HS-27A (cell line): ENCODE data around the gene CARD9.
"Not testable (repeated sequence)": the region's sequence is repeated elsewhere in the genome, so short reads cannot be mapped to it uniquely, and the experiment has no call there.

Experiments
- DNase-seq: peaks from one replicate; pipeline ENCODE4 v3.0.0-alpha.2; 2012; ENCODE audit warnings: low read depth, missing footprints

CARD9 gene

DNA sequence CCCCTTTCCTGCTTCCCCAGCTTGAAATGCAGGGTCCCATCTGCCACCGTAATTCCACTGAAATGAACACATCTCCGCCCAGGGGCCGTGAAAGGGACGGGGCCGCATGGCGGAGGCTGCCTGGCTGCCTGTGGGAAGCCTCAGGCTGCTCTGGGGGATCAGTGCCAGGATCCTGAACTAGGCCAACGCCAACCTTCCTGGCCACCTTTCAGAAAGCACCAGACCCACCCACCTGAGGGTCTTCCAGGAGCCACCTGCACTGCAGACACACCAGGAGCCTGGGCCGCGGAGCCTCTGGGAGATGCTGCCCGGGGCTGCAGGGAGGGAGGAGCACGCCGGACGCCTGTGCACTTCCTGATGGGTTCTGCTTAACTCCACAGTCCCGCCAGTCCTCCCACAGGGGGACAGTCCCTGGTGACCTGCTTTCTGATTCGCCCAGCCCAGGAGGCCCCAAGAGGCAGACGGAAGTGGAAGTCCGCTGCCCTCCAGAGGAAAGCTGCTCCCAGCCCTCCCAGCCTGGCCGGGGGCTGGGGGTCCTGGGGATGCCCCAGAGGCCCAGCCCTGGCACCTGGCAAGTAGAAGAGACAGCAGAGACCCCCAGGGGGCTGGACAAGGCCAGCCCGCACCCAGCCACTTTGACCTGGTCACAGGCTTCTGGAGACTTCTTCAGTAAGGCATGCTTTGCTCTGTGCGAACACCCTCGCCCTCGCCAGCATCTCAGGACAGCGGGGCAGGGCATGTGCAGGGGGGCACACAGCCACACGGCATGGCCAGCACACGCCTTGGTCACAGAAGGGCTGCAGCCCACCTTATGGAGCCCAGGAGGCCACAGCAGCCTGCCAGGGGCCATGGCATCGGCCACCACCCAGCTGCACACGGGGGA lies at the start of gene CARD9:
Gene CARD9, minus strand, starts transcription at position 370 of the 883 bp plus-strand sequence. CDS start 1,591 bp downstream, outside the sequence.
- no peak for DNase-seq

DNA sequence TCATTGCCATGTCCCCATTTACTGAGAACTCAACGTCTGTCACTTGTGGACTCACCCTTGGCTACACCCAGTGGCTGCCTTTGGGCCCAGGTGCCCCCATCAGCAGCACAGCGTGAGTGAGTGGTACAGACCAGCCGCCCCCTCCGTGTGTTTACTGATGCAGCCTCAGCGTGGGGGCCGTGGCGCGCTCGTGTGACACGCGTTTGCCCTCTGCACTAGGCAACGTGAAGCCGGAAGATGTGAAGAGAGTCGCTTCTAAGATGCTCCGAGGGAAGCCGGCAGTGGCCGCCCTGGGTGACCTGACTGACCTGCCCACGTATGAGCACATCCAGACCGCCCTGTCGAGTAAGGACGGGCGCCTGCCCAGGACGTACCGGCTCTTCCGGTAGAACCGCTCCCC lies 49.4 kb upstream of the CARD9 start:
- no peak for DNase-seq

DNA sequence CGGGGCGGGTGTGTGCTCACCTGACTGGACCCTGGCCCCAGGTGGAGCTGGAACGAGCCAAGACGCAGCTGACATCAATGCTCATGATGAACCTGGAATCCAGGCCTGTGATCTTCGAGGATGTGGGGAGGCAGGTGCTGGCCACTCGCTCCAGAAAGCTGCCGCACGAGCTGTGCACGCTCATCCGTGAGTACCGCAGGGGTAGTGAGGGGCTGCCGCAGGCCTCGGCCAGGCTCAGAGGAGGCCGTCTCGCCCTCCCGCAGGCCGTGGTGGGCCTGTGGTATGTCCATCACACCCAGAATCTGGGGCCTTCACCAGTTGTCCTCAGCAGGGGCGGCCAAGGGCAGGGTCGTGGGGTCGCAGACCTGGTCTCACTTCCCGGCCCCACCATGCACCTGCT lies 48.3 kb upstream of the CARD9 start:
- no peak for DNase-seq

- no peak for DNase-seq
These were observed 45.6 kb upstream of the CARD9 start for GRCh38 chr9:136419092-136419420.

GRCh38 chr9:136418182-136419091 lies 45.0 kb upstream of the CARD9 start:
- DNase-seq, result no peak

- DNase-seq, result no peak
These were observed 43.4 kb upstream of the CARD9 start for GRCh38 chr9:136416914-136417313.

- DNase-seq, result no peak
These were observed 43.0 kb upstream of the CARD9 start for GRCh38 chr9:136416427-136416826.

GRCh38 chr9:136412962-136413361 lies 39.5 kb upstream of the CARD9 start:
- no peak for DNase-seq

DNA sequence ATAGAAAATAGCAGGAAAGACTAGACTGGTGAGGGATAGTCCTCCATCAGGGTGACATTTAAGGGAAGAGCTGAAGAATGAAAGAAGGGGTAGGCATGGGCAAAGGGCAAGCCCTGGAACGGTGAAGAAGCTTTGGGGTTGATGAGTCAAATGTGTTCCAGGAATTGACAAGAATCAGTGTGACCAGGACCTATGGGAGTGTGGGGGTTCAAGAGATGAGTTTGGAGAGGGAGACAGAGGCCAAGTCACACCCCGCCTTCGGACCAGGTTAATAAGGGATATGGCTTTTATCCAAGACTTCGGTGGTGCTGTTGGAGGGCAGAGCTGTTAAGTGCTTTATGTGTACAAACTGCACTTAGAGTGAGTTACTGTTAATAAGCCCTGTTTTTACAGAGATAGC lies 37.9 kb upstream of the CARD9 start:
- no peak for DNase-seq

DNA sequence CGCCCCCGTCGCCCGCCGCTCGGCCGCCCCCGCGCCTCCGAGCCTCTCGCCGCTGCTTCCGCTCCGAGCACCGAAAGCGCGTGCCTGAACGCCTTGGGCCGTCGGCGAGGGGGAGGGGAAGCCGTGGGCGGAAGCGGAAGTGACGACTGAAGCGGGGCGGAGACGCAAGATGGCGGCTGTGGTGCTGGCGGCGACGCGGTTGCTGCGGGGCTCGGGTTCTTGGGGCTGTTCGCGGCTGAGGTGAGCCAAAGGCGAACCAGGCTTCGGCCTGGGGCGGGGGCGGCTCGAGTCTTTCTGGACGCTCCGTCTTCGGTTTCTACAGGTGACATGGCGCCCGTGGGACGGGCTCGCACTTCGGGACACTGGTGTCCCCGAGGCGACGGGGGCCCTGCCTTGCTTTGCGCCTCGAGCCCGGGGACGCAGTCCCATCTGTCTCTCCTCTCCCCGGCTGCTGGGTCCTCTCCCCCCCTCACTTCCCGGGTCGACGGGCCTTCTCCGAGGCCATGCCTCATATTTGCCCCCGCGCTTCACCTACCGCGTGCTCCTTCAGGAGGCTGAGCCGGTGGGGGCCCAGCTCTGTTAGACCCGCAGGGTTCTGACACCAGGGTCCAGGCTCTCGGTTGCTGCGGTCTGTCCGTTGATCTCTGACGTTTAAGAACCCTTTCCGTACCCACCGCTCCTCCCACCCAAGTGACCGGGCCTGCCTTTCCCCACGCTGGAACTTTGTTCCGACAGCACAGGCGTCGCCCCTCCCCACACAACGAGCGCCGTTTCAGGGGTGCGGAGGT lies 37.2 kb upstream of the CARD9 start, which contains the start of the genes ENTR1 and PMPCA:
Gene ENTR1, minus strand, starts transcription at position 115 of the 788 bp plus-strand sequence. CDS start 217 bp downstream, outside the sequence.
Gene PMPCA, plus strand, starts transcription at position 159 of the 788 bp plus-strand sequence. Its CDS starts 11 bp downstream, at position 170.
- DNase-seq, result peak; percentile 39

GRCh38 chr9:136409557-136410455 lies 36.3 kb upstream of the CARD9 start:
- no peak for DNase-seq

DNA sequence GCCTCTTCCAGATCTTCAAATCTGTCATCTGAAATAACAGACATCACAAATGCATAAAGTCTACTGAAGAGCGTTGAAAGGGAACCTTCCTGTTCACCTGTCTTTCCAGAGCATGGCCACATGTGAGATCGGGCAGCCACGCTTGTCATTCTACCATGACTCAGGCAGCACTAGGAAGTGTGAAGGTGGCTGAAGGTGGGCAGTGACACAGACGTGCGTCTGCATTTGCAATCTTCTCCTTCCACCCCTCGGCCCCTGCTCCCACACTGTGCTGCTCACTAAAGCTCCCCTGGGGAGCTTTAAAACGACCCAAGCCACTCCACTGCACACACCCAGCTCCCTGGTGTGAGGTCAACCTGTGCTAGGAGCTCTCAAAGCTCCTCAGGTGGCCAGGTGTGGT lies 34.4 kb upstream of the CARD9 start:
- DNase-seq, result no peak

GRCh38 chr9:136407061-136407460 lies 33.6 kb upstream of the CARD9 start:
- not testable (repeated sequence) for DNase-seq

- not testable (repeated sequence) for DNase-seq
These were observed 32.4 kb upstream of the CARD9 start for GRCh38 chr9:136405904-136406303.

DNA sequence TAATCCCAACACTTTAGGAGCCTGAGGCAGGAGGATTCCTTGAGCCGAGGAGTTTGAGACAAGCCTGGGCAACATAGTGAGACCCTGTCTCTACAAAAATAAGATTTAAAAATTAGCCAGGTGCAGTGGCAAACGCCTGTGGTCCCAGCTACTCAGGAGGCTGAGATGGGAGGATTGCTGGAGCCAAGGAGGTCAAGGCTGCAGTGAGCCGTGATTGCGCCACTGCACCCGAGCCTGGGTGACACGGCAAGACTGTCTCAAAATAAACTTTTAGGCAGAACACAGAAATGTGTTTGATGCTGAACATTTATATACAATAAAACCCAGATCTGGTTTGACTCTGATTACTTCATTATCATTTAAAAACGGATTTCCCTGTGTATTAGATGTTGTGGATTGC lies 32.0 kb upstream of the CARD9 start:
- DNase-seq, result no peak

- no peak for DNase-seq
These were observed 31.3 kb upstream of the CARD9 start for GRCh38 chr9:136404801-136405136.

DNA sequence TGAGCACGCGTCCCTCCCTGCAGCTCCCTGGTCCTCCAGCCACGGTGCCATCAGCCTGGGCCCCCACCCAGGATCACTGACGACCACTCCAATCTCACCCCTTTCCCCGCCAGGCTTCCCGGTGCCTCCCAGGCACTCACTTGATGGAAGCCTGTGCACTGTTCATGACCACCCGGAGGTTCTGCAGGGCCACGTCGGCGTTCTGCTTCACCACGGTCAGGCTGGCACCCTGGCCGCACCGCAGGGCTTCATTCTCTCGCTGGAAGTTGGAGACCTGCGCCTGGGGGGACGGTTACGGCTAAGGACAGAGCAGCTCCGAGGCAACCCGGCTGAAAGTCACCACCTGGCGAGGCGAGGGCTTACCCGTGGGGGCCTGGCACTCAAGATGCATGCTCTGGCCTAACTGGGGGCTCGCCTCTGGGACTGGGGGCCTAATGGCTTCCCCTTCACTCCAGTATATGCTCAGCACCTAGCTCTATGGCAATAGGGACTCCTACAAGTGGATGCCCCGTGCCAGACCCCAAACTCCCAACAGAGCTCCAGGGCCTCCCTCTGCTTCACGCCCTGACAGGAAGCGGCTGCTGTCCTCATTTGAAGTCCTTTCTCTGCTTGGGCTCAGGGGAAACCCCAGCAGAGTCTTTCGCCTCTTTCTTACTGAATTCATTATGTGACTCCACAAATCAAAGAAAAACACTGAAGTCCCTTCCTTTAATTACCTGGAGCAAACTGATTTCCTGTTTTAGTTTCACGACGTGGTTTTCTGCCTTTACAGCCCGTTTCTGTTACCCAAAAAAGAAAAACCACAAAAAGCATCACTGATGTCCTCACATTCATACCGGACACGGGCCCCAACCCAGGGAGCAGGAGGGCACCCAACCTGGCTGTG lies 30.7 kb upstream of the CARD9 start:
- no peak for DNase-seq

DNA sequence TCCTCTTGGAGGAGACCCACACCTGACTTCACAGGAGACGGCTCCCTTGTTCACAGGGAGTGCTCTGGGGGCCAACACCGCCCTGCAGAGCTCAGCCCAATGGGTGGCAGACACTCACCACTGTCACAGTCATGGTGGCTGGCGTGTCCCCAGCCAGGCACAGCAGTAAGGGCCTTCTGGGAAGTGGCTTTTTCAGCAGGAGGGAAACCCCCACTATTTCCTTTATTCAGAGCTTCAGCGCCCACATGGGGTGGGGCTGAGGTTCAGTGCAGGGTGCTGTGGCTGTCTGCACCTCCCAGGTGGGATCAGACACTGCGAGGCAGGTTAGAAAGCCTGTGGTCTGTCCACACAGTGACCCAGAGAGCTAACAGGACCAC lies 30.1 kb upstream of the CARD9 start:
- DNase-seq, result no peak

- no peak for DNase-seq
These were observed 28.6 kb upstream of the CARD9 start for GRCh38 chr9:136402067-136402466.
